ENCODE measurements around the gene SLC35F6. TPM values are rescaled to one million over a fixed set of nuclear protein-coding genes. Genes with fewer than 3 reads are reported as not detected.

SLC35F6 gene
- total RNA-seq, 2 experiments from 2014 or later: 4.2 to 4.6 TPM

GRCh38 chr2:26725521-26725820 lies 38.6 kb upstream of the SLC35F6 start:
- Mint-ChIP-seq H3K36me3 (ENCODE audit: low read depth) (no peaks in the 10 kb centered on the region), H3K4me3 (no peak overlapping the region), H3K4me1 (ENCODE audit: low read depth) (no peaks in the 10 kb centered on the region), H3K27ac (no peak overlapping the region), H3K9me3 (no peaks in the 10 kb centered on the region), H3K27me3 (peaks cover 7% of the 10 kb centered on the region)
- intact Hi-C loops (cut with micrococcal nuclease): no loop called here
- ATAC-seq (no peak), DNase-seq (no peak)
- CTCF ChIA-PET: interaction anchor here (1.3 kb wide), 1 partner anchor 121 kb away, joined by 4 read pairs; no protein-coding TSS in a partner anchor
- POLR2A ChIA-PET: interaction anchor here (0.6 kb wide), 1 partner anchor 664 kb away, joined by 3 read pairs; no protein-coding TSS in a partner anchor
- TF ChIP-seq, protein P1, sequence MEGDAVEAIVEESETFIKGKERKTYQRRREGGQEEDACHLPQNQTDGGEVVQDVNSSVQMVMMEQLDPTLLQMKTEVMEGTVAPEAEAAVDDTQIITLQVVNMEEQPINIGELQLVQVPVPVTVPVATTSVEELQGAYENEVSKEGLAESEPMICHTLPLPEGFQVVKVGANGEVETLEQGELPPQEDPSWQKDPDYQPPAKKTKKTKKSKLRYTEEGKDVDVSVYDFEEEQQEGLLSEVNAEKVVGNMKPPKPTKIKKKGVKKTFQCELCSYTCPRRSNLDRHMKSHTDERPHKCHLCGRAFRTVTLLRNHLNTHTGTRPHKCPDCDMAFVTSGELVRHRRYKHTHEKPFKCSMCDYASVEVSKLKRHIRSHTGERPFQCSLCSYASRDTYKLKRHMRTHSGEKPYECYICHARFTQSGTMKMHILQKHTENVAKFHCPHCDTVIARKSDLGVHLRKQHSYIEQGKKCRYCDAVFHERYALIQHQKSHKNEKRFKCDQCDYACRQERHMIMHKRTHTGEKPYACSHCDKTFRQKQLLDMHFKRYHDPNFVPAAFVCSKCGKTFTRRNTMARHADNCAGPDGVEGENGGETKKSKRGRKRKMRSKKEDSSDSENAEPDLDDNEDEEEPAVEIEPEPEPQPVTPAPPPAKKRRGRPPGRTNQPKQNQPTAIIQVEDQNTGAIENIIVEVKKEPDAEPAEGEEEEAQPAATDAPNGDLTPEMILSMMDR (IDR thresholded peaks at IDR 0.05): no peak

GRCh38 chr2:26726228-26726627 lies 37.9 kb upstream of the SLC35F6 start:
- ChIA-PET POLR2A (no interaction called here), CTCF (interaction anchor here (1.3 kb wide), 1 partner anchor 120 kb away, joined by 4 read pairs; no protein-coding TSS in a partner anchor)
- intact Hi-C loops (cut with micrococcal nuclease): no loop called here
- no peak for DNase-seq
- no peaks in the 10 kb centered on the region for H3K9me3 Mint-ChIP-seq
- no peak overlapping the region for H3K27ac Mint-ChIP-seq
- no peak for ATAC-seq
- H3K4me3 Mint-ChIP-seq: no peak overlapping the region
- H3K36me3 Mint-ChIP-seq (ENCODE audit: low read depth): no peaks in the 10 kb centered on the region
- TF ChIP-seq, protein P1 (IDR thresholded peaks at IDR 0.05): no peak
- peaks cover 9% of the 10 kb centered on the region for H3K27me3 Mint-ChIP-seq
- H3K4me1 Mint-ChIP-seq (ENCODE audit: low read depth): no peaks in the 10 kb centered on the region

- DNase-seq: peak; percentile 20
- POLR2A ChIA-PET: interaction anchor here (0.6 kb wide), 1 partner anchor 354 kb away, joined by 3 read pairs; no protein-coding TSS in a partner anchor
- no peaks in the 10 kb centered on the region for H3K36me3 Mint-ChIP-seq (ENCODE audit: low read depth)
- intact Hi-C loops (cut with micrococcal nuclease): no loop called here
- H3K9me3 Mint-ChIP-seq: no peaks in the 10 kb centered on the region
- peak; percentile 34 for ATAC-seq
- H3K27ac Mint-ChIP-seq: no peak overlapping the region
- peaks cover 9% of the 10 kb centered on the region for H3K27me3 Mint-ChIP-seq
- TF ChIP-seq, protein P1 (IDR thresholded peaks at IDR 0.05): peak; percentile 11
- H3K4me1 Mint-ChIP-seq (ENCODE audit: low read depth): no peaks in the 10 kb centered on the region
- CTCF ChIA-PET: no interaction called here
- no peak overlapping the region for H3K4me3 Mint-ChIP-seq
These were observed 36.2 kb upstream of the SLC35F6 start for GRCh38 chr2:26727641-26728561.

DNA sequence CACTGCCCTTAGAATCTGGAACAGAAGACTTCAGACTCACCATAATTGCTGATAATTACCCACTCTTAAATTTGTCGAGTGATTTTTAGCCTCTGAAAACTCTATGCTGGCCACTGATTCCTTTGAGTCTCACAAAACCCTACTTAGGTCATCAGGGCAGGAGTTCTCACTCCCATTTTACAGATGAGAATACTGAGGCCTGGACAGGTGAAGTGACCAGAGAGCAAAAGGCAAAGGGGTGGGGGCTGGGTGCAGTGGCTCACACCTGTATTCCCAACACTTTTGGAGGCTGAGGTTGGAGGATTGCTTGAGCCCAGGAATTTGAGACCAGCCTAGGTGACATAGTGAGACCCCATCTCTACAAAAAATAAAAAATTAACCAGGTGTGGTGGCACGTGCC lies 34.8 kb upstream of the SLC35F6 start:
- Mint-ChIP-seq H3K4me1 (ENCODE audit: low read depth) (no peaks in the 10 kb centered on the region), H3K4me3 (no peak overlapping the region), H3K27me3 (peaks cover 9% of the 10 kb centered on the region), H3K9me3 (no peaks in the 10 kb centered on the region), H3K36me3 (ENCODE audit: low read depth) (no peaks in the 10 kb centered on the region), H3K27ac (no peak overlapping the region)
- intact Hi-C loops (cut with micrococcal nuclease): no loop called here
- no peak for DNase-seq
- CTCF ChIA-PET: interaction anchor here (0.6 kb wide), 1 partner anchor 103 kb away, joined by 3 read pairs; no protein-coding TSS in a partner anchor
- no peak for ATAC-seq
- TF ChIP-seq, protein P1 (IDR thresholded peaks at IDR 0.05): no peak
- POLR2A ChIA-PET: interaction anchor here (0.5 kb wide), 1 partner anchor 52 kb away, joined by 4 read pairs; no protein-coding TSS in a partner anchor
